KOPT-K1 (cell line): ENCODE results near the gene MT1A.

Source experiments
- H3K27ac ChIP-seq: fragments of 200-600 bp; sonication (generic); 2 replicates; pipeline ENCODE4 v1.5.1; 2016; ENCODE audit warnings: antibody characterized with exemption, mild to moderate bottlenecking, low read depth, low read length; ENCODE audit not compliant: poor library complexity, severe bottlenecking
- H3K36me3 ChIP-seq: fragments of 200-600 bp; sonication (generic); 2 replicates; pipeline ENCODE4 v1.5.1; 2017; ENCODE audit warnings: antibody characterized with exemption, mild to moderate bottlenecking, low read length, moderate library complexity; ENCODE audit not compliant: insufficient read depth
- H3K9me3 ChIP-seq: fragments of 200-600 bp; sonication (generic); 2 replicates; pipeline ENCODE4 v1.5.1; 2017; ENCODE audit warnings: antibody characterized with exemption, low read length, mild to moderate bottlenecking; ENCODE audit not compliant: insufficient read depth, poor library complexity, severe bottlenecking

The MT1A gene

DNA sequence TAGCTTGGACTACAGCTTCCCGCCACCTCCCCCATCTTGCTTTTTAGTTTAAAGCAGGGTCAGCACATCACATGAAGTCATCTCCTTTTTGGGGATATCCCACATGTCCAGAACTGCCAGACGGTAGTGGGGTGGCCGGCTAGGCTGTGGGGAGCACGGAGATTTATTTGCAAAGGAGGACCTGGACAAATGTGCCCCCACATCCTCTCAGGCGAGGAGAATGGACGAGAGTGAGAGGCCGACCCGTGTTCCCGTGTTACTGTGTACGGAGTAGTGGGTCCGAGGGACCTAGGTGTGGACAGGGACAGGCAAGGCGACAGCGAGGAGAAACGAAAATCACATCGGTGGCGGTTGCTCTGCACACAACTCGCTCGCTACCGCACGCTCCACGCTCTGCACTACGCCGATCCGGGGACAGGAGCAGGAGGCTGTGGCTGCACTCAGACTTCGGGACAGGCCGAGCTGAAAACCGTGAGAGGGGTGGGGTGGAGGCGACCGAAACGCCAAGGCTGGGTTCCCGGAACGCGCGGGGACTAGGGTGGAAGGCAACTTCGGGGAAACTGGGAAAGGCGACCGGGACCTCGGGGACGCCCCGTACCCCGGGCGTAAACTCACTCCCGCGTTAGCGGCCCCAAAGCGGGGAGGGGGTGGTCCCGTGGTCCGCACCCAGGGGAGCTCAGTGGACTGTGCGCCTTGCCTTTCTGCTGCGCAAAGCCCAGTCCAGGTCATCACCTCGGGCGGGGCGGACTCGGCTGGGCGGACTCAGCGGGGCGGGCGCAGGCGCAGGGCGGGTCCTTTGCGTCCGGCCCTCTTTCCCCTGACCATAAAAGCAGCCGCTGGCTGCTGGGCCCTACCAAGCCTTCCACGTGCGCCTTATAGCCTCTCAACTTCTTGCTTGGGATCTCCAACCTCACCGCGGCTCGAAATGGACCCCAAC, at the start of gene MT1A:
MT1A (plus strand) TSS at position 853 of the 937 bp plus-strand sequence; CDS start at position 926, 73 bp downstream.
- H3K36me3 ChIP-seq, result no peaks in the 10 kb centered on the region
- H3K27ac ChIP-seq, result no peak within 1 kb of the TSS
- no peaks in the 10 kb centered on the region for H3K9me3 ChIP-seq

DNA sequence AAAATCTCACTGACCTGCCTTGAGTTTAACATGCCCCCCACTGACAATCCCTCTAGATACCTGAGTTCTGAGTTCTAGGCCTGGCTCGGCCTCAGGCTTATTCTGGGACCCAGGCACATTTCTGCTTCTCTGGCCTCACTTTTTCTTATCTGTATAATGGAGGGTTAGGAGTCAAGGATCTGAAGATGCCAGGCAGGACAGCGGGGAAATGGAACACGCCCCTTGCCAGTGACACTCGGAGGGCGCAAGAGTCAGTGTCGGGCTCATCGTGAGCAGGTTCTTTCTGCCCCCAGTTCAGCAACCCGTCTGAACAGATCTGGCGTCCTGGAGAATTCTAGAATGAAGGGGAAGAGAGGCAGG, 49.7 kb upstream of the MT1A start:
- Histone ChIP-seq H3K27ac (no peak overlapping the region), H3K9me3 (no peaks in the 10 kb centered on the region), H3K36me3 (no peaks in the 10 kb centered on the region)

DNA sequence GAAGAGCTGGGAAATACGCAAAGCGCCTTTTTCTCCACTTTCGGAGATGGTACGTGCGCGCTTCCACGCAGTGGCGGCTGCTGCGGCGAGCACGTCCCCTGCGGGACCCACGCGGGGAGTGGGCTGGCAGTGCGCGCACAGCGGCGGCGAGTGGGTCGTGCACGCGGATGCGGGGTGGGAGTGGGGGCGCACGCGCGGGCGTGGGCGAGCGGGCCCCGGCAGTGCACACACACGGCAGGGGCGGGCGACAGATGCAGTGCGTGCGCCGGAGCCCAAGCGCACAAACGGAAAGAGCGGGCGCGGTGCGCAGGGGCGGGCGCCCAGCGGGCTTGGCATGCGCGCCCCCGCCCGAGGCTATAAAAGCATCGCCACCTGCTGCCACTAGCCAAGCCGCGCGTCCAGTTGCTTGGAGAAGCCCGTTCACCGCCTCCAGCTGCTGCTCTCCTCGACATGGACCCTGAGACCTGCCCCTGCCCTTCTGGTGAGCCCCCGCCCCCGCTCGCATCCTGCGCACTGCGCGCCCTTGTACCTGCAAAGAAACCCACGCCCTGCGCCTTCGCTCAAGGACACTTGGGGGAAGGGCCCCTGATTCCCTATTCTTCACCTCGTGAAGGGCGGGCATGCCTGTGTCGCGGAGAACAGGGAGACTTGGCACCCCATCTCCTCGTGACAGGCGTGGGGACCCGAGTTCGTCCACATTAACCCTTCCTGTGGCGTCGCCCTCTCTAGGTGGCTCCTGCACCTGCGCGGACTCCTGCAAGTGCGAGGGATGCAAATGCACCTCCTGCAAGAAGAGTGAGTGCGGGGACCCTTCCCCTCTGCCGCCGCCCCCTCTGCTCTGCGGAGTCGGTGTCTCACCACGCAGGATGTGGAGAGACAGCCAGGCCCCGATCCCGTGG, 49.1 kb upstream of the MT1A start, which contains the start of gene MT3:
MT3 (plus strand) TSS at position 388 of the 899 bp plus-strand sequence; CDS start at position 451, 63 bp downstream.
- Histone ChIP-seq H3K9me3 (no peaks in the 10 kb centered on the region), H3K36me3 (no peaks in the 10 kb centered on the region), H3K27ac (no peak within 1 kb of the TSS)

DNA sequence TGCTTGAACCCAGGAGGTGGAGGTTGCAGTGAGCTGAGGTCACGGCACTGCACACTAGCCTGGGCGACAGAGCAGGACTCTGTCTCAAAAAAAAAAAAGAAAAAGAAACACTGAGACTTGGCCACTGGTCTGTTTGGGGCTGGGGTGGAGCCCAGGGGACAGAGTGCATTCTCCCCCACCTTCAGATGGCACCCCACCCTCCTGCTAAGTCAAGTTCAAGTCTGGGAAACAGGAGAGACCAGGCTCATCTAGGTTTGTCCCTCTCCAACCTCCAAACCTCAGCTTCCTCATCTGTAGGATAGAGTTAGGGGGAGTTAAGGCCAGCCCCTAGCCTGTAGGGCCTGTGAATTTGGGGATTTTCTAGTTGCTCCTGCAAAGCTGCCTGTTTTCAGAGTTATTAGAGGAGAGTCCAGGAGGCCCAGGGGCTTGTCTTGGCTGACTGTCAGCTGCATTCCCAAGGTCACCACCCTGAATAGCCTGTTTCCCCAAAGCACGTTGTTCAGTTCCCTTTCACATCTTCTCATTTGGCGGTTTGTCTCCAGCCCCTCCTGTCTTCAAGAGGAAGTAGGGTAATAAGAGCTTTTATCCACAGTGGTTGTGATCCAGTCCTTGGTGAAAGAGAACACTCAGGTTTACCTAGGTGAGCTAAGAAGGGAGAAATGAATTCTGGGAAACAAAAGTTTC, 46.9 kb upstream of the MT1A start:
- H3K27ac ChIP-seq, result no peak overlapping the region
- H3K36me3 ChIP-seq, result no peaks in the 10 kb centered on the region
- H3K9me3 ChIP-seq, result no peaks in the 10 kb centered on the region

DNA sequence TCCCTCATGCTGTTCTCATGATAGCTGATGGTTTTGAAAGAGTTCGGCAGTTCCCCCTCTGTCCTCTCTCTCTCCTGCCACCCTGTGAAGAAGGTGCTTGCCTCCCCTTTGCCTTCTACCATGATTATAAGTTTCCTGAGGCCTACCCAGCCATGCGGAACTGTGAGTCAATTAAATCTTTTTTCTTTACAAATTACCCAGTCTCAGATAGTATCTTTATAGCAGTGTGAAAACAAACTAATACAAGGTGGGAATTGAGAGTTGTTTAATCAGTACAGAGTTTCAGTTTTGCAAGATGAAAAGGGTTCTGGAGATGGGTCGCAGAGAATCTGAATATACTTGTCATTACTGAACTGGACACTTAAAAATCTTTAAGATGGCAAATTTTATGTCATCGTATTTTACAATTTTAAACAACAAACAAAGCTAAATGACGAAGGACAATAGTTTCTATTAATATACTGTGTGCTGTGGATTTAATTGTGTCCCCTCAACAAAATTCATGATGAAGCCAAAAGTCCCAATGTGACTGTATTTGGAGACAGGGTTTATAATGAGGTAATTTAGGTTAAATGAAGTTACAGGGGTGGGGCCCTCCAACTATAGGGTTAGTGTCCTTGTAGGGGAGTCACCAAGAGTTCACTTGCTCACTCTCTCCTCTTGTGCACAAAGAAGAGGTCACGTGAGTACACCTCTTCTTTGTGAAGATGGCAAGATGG, 44.7 kb upstream of the MT1A start:
- Histone ChIP-seq H3K36me3 (no peaks in the 10 kb centered on the region), H3K27ac (no peak overlapping the region), H3K9me3 (no peaks in the 10 kb centered on the region)

DNA sequence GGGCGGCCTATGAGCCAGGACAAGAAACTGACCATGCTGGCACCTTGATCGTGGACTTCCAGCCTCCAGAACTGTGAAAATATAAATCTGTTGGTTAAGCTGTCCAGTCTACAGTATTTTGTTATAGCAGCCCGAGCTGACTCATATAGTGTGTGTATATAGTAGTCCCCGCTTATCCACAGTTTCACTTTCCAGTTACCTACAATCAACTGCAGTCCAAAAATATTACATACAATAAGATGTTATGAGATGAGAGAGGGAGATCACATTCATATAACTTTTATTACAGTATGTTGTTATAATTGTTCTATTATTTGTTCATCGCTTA, 44.2 kb upstream of the MT1A start:
- H3K9me3 ChIP-seq, result no peaks in the 10 kb centered on the region
- no peaks in the 10 kb centered on the region for H3K36me3 ChIP-seq
- no peak overlapping the region for H3K27ac ChIP-seq

DNA sequence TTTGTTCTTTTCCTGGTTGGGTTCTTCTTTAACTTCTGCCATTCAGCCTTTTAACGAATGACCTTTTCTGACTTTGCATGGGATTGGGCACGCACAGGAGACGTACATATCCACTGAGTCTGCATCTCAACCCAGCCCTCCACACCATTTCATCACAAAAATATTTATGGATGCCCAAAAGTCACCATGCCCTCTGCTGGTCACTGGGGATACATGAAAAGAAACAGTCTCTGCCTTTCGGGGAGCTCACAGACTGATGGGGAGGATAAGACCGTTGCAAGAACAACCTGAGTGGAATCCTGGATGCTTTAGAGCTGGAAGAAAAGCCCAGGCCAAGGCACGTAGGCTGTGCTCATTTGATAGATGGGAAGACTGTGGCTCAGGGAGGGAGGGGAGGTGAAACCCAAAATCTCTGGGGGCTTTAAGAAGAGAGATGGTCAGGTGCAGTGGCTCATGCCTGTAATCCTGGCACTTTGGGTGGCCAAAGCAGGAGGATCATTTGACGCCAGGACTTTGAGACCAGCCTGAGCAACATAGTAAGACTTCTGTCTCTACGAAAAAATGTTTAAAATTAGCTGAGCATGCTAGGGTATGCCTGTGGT, 38.0 kb upstream of the MT1A start:
- H3K27ac ChIP-seq, result no peak overlapping the region
- H3K36me3 ChIP-seq, result no peaks in the 10 kb centered on the region
- H3K9me3 ChIP-seq, result no peaks in the 10 kb centered on the region

DNA sequence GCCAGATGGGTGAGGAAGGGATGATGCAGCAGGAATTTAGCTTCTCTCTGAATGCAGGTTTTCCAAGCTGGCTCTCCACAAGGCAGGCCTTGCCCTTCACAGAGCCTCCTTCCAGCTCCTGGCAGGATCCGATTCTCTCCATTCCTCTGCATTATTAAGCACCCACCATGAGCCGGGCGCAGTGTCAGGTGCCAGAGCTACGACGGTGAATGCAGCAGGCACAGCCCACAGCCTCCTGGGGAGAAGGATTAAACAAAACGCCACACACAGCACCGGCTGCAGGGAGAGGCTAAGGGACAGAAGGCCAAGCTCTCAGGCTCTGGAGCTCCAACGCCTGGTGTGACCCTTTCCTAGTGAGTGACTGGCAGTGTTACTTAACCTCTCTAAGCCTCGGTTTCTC, 37.1 kb upstream of the MT1A start:
- H3K27ac ChIP-seq, result no peak overlapping the region
- no peaks in the 10 kb centered on the region for H3K9me3 ChIP-seq

DNA sequence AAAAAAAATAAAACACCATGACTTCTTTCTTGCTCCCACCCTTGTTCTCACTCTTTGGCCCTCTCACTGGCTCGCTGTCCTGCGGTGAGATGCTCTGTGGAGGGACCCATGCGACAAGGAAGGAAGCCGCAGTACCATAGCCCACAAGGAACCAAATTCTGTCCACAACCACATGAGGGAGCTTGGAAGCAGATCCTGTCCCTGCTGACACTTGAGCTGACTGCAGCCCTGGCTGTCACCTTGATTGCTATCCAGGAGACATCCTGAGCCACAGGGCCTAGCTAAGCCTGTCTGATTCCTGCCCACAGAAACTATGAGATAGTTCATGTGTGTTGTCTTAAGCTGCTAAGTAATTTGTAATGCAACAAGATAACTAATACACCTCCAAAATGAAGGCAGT, 34.9 kb upstream of the MT1A start:
- no peaks in the 10 kb centered on the region for H3K36me3 ChIP-seq
- no peaks in the 10 kb centered on the region for H3K9me3 ChIP-seq
- H3K27ac ChIP-seq, result no peak overlapping the region

More for the DNA sequence above, 37.1 kb upstream of the MT1A start:
- no peaks in the 10 kb centered on the region for H3K36me3 ChIP-seq

DNA sequence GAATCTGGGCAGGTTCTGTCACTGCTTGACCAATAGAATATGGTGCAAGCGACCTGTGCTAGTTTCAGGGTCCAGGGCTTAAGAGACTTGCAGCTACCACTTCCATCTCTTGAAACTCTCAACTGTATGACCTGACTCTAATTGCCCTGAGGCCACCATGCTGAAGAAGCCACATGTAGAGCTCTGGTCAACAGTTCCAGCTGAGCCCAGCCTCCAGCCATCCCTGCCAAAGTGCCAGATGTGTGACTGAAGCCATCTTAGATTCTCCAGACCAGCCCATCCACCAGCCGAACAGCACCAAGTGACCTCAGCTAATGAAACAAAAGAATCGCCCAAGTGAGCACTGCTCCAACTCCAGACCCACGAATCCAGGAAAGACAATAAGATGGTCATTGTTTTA, 33.5 kb upstream of the MT1A start:
- no peaks in the 10 kb centered on the region for H3K9me3 ChIP-seq
- H3K27ac ChIP-seq, result no peak overlapping the region
- no peaks in the 10 kb centered on the region for H3K36me3 ChIP-seq

DNA sequence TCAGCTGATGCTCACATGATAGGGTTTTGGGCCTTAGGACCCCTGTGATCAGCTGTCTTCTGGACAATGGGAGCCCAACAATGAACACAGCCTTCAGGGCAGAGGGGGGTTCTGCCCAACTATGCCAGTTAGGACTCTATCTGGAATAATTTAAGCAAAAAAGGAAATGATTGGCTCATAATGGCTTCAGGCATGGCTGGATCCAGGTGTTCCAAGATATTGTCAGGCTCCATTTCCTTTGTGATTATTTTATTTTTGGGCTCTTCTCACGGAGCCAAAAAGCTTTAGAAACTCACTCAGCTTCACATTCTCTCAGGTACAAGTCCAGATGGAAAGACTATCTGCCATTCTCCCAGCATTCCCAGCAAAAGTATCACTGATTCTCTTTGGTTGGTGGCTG, 33.0 kb upstream of the MT1A start:
- Histone ChIP-seq H3K27ac (no peak overlapping the region), H3K36me3 (no peaks in the 10 kb centered on the region), H3K9me3 (no peaks in the 10 kb centered on the region)

DNA sequence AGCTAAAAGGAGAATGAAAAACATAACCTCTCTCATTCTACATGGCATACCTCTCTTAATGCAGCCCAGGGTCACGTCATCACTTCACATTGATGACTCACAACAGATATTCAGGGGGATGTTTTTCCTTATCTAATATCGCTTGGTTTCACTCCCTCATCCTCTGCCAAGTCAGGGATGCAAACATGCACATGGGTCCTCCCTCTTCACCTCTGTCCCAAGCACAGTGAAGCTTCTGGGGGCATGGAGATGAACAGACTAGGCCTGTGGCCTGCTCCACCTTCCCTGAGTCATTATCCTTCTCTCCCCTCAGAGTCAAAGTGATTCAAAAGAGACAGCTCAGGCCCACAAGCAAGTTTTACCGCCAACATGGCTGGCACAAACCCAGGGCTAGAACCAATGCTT, 32.4 kb upstream of the MT1A start:
- Histone ChIP-seq H3K9me3 (no peaks in the 10 kb centered on the region), H3K27ac (no peak overlapping the region), H3K36me3 (no peaks in the 10 kb centered on the region)

DNA sequence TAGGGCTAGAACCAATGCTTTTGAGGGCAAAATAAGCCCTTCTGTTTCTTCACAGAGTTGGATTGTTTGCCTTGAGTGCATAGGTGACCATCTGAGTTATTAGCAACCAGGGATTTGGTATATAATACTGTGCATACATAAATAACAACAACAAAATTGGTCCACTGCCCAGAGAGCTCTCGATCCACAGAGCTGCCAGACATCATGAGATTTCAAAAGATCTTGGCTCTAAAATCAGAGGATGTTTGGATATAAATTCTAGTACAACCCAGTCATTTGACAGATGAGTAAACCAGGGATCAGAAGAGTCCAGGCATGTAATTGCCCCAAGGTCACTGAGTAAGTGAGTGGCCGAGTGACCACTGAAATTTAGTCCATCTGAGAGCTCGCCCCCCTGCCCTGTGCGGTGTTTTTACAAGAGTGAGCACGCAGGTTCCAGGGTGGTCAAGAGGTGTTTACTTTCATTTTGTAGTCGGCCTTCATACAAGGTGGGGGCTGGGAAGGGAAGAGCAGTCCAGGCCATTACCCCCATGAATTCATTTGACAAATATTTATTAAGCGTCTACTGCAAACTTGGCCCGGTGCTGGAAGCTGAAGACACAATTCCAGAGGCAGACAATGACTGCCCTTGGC, 31.9 kb upstream of the MT1A start:
- Histone ChIP-seq H3K27ac (no peak overlapping the region), H3K9me3 (no peaks in the 10 kb centered on the region), H3K36me3 (no peaks in the 10 kb centered on the region)

DNA sequence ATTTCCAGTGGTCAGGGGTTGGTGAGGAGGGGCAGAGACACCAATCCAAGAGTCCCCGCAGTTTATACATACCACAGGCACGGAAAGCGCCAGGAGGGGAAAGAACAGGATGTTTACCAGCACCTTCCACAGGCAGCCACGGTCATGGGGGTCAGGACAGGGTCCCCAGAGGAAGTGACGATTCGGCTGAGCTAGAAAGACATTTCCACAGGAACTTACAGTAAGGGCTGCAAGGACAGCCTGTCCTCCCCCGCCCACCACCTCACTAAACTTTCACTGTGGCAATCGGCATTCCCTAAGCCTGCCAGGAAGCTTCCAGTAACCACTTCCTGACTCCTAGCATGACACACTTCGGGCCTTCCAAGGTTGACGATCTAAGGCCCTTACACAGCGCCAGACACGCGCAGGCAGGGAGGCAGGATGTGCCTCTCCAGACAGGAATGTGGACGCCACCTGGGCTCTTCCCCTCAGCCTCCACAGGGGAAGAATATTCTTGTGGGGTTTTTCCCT, 31.3 kb upstream of the MT1A start:
- H3K27ac ChIP-seq, result no peak overlapping the region
- no peaks in the 10 kb centered on the region for H3K36me3 ChIP-seq
- no peaks in the 10 kb centered on the region for H3K9me3 ChIP-seq
